ENCODE results near the gene EXT2.

- TF ChIP-seq CTCF (CRISPR knock-in tag; IDR thresholded peaks at IDR 0.05), result no peak
- no peak for TF ChIP-seq FOXM1 (CRISPR knock-in tag; IDR thresholded peaks at IDR 0.05)
- TF ChIP-seq SP4 (CRISPR knock-in tag; IDR thresholded peaks at IDR 0.05), result no peak
- TF ChIP-seq ZNF281 (CRISPR knock-in tag; IDR thresholded peaks at IDR 0.05; ENCODE audit: borderline replicate concordance), result no peak
- no peak for TF ChIP-seq TCF7L2 (IDR thresholded peaks at IDR 0.05; ENCODE audit: low read depth, low read length)
- TF ChIP-seq ZKSCAN8 (CRISPR knock-in tag; IDR thresholded peaks at IDR 0.05; ENCODE audit: borderline replicate concordance), result no peak
- no peak for TF ChIP-seq ZNF12 (CRISPR knock-in tag; IDR thresholded peaks at IDR 0.05)
- no peak for TF ChIP-seq TCF7 (IDR thresholded peaks at IDR 0.05; ENCODE audit: low read depth)
- TF ChIP-seq SP1 (IDR thresholded peaks at IDR 0.05), result no peak
- no peak for TF ChIP-seq SP1 (CRISPR knock-in tag; IDR thresholded peaks at IDR 0.05)
- no peak for TF ChIP-seq ZNF644 (CRISPR knock-in tag; IDR thresholded peaks at IDR 0.05; ENCODE audit: low read depth)
Measured at GRCh38 chr11:44217432-44217831, 122.0 kb downstream of the EXT2 start.
